HEK293 (cell line): ENCODE data around the gene THRA.

ENCODE experiments used
- CTCF ChIP-seq: fragments of 450-650 bp; formaldehyde crosslinking; IDR thresholded peaks from 2 replicates; pipeline ENCODE4 v1.5.1; 2016; ENCODE audit warnings: missing biosample characterization, missing genetic modification characterization
- HOXA7 ChIP-seq: sonication (generic); formaldehyde crosslinking; IDR thresholded peaks from 2 replicates; pipeline ENCODE4 v1.8.1; 2022; ENCODE audit warnings: missing genetic modification reagents, borderline replicate concordance
- KLF7 ChIP-seq: fragments of 450-650 bp; formaldehyde crosslinking; IDR thresholded peaks from 2 replicates; pipeline ENCODE4 v1.5.1; 2016; ENCODE audit warnings: missing biosample characterization, missing genetic modification characterization, borderline replicate concordance
- MYNN ChIP-seq: fragments of 450-650 bp; formaldehyde crosslinking; IDR thresholded peaks from 2 replicates; pipeline ENCODE4 v1.5.1; 2016; ENCODE audit warnings: missing biosample characterization, missing genetic modification characterization, borderline replicate concordance
- REST ChIP-seq: fragments of 450-650 bp; formaldehyde crosslinking; IDR thresholded peaks from 2 replicates; pipeline ENCODE4 v1.5.1; 2016; ENCODE audit warnings: missing biosample characterization, missing genetic modification characterization
- SCRT2 ChIP-seq: fragments of 450-650 bp; formaldehyde crosslinking; IDR thresholded peaks from 2 replicates; pipeline ENCODE4 v1.5.1; 2016; ENCODE audit warnings: missing biosample characterization, missing genetic modification characterization
- TCF7L2 ChIP-seq: IDR thresholded peaks from 2 replicates; pipeline ENCODE4 v1.6.1; 2011; ENCODE audit warnings: low read depth, mild to moderate bottlenecking, inconsistent platforms, low read length, moderate library complexity, borderline replicate concordance
- YY1 ChIP-seq: fragments of 450-650 bp; formaldehyde crosslinking; IDR thresholded peaks from 2 replicates; pipeline ENCODE4 v1.5.1; 2018; ENCODE audit warnings: missing biosample characterization, missing genetic modification characterization
- ZBTB49 ChIP-seq: fragments of 450-650 bp; formaldehyde crosslinking; IDR thresholded peaks from 2 replicates; pipeline ENCODE4 v1.5.1; 2016; ENCODE audit warnings: missing biosample characterization, missing genetic modification characterization, low read depth
- ZNF121 ChIP-seq: fragments of 450-650 bp; formaldehyde crosslinking; IDR thresholded peaks from 2 replicates; pipeline ENCODE4 v1.5.1; 2016; ENCODE audit warnings: missing biosample characterization, missing genetic modification characterization
- ZNF18 ChIP-seq: fragments of 450-650 bp; formaldehyde crosslinking; IDR thresholded peaks from 2 replicates; pipeline ENCODE4 v1.5.1; 2016; ENCODE audit warnings: missing biosample characterization, missing genetic modification characterization
- ZNF274 ChIP-seq, 2 experiments: fragments of 200-500 bp in 1 of 2; fragments of 450-650 bp in 1 of 2; sonication (Bioruptor generic) in 1 of 2; formaldehyde crosslinking in 1 of 2; IDR thresholded peaks; 2 replicates each; pipeline versions ENCODE4 v1.5.1 to v1.6.1; 2014 to 2016; ENCODE audit warnings: borderline replicate concordance in 1 of 2, inconsistent platforms in 1 of 2, low read length in 1 of 2, missing biosample characterization in 1 of 2, missing genetic modification characterization in 1 of 2
- ZNF514 ChIP-seq: fragments of 450-650 bp; formaldehyde crosslinking; IDR thresholded peaks from 2 replicates; pipeline ENCODE4 v1.5.1; 2016; ENCODE audit warnings: missing biosample characterization, missing genetic modification characterization

GRCh38 chr17:40100669-40101366, 38.1 kb downstream of the THRA start:
- TF ChIP-seq TCF7L2 (no peak; the same call in none of the 2 replicates), ZBTB49 (tag by site-specific recombination) (no peak), YY1 (tag by site-specific recombination) (no peak), HOXA7 (CRISPR knock-in tag) (no peak), CTCF (tag by site-specific recombination) (no peak; the same call in 1 of the 2 replicates), REST (tag by site-specific recombination) (no peak), ZNF514 (tag by site-specific recombination) (no peak), SCRT2 (tag by site-specific recombination) (no peak), ZNF18 (tag by site-specific recombination) (no peak), ZNF121 (no peak), ZNF274 (IDR thresholded peaks at IDR 0.05; ENCODE audit: low read length) (no peak), ZNF274 (tag by site-specific recombination; IDR thresholded peaks at IDR 0.05; ENCODE audit: borderline replicate concordance) (no peak), MYNN (tag by site-specific recombination) (no peak), KLF7 (tag by site-specific recombination) (peak; percentile 50; the same call in 1 of the 2 replicates)
